GM19193 (cell line): ENCODE measurements around the gene HYDIN.

ENCODE experiments used
- POLR2A ChIP-seq: IDR thresholded peaks from 4 replicates; pipeline ENCODE4 v1.6.1; 2011; ENCODE audit not compliant: insufficient read depth, insufficient read length; ENCODE audit errors: extremely low read depth

HYDIN gene

DNA sequence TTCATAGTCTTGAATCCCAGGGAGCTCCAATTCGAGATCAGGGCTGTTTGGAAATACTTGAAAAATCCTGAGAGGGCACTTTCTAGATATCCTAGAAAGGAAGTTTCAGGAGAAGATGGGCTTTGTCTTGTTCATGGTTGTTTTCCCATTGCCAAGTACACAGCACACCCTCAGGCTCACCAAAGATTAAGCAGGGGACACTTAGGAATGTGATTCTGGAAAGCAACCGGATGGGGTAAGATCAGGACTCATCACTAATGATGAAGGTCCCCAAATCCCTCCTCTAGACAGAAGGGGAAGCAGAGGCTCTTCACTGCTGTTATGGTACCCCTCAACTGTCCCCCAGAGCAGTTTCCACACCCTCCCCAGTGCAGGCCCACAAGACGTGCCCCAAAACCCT is 470.3 kb downstream of the HYDIN start:
- no peak for TF ChIP-seq POLR2A

DNA sequence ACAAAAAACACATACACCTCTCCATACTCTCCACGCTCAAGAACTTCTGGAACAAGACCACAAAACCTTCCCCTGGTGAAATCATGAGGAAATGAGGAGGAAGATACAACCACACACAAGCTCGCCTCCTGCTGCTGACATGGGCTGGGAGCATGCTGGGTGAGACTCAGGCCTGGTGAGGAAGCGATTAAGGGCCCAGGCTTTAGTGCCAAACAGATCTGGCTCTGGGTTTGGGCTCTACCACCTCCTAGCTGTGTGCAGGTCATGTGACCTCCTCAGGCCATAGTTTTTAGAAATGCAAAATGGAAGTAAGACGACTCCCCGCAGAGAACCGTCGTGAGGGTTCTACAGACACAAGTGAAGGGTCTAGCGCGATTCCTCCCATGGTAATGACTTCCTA is 470.9 kb downstream of the HYDIN start:
- TF ChIP-seq POLR2A, result no peak

DNA sequence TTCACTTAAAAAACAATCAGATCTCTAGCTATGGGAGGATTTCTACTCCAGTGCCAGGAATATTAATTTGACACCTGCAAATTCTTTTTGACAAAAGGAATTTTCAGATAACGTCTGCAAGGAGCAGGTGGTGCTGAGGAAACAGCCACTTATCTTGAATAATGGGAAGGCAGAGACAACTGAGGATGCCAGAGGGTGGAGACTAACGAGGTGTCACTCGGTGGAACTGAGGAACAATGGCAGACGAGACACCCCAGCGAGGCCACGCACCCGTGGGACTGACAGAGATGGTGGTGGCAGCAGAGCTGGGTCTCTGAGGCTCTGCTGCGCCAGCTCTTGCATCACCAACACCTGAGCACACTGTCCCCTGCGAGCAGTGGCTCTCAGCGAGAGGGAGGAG is 471.7 kb downstream of the HYDIN start:
- no peak for TF ChIP-seq POLR2A
